ENCODE measurements around the gene RAB7B. TPM values are rescaled to one million over a fixed set of nuclear protein-coding genes. Genes with fewer than 3 reads are reported as not detected.

The RAB7B gene
- total RNA-seq, 1 donor from 2014 or later: 6.0 TPM

DNA sequence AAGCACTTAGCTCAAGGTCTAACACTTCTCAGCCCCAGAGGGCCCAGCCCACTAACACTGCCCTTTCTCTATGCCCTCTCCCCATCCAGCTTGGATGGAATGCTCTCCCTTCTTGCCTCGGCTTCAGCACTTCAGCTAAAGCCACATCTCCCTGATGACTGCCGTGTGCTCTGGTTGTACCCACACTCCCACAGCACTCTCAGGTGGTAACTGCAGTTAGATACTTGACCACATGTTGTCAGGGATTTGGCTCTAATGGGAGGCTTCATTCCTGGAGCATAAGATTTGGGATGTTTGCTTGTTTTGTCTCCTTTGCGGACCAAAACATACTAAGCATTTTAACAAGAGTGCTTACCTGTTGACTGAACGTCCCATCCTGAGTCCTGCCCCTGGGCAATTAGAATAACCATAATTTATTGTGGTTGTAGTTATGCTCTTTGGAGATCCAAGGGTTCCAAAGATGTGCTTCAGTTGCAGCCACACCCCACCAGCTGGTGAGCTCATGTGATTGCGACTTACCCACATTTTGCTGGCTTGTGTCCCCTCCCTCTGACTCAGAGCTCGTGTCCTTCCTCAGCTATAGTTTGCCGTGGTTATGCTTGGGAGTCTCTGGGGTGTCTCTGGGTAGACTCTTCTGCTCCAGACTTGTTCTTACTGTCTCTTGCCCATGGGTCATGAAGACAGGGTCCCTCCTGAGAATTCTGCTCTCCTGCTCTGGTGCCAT, 52.2 kb downstream of the RAB7B start:
- DNase-seq (ENCODE audit: low spot score): no peak

DNA sequence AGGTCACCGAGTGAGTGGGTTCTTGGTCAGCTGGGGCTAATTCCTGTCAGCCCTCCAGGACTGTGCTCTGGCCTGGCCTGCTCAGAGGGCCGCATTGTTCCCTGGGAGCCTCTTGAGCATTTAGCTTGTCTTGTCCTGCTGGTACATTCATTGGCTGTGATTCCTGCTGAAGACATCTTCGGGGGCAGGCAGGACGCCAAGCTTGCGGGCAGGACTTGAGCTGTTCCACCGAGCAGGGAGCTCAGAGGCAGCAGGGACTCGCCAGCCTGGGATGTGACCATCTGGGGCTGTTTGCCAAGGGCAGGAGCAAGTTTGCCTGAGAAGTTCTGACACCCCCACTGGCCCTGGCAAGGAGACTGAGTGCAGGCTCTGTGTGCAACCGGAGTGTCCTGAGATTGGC, 52.9 kb downstream of the RAB7B start:
- no peak for DNase-seq (ENCODE audit: low spot score)

DNA sequence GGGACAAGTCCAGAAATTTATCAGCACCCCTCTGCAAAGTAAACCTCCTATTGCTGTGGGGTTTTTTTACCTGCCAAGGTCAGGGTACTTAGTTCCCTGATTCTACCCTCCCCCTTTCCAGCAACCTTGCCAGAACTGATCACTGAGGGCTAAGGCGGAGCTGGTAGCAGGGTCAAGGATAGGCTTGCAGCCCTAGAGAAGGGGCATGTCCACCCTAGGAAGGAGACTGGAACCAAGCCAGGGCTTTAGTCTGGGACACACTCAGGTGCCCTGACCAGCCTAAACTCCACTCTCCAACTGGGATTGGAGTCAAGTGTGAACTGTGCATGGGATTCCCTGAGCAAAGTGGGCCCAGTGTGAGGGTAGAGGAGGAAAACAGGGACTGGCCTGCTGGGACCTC, 53.4 kb downstream of the RAB7B start:
- no peak for DNase-seq (ENCODE audit: low spot score)

DNA sequence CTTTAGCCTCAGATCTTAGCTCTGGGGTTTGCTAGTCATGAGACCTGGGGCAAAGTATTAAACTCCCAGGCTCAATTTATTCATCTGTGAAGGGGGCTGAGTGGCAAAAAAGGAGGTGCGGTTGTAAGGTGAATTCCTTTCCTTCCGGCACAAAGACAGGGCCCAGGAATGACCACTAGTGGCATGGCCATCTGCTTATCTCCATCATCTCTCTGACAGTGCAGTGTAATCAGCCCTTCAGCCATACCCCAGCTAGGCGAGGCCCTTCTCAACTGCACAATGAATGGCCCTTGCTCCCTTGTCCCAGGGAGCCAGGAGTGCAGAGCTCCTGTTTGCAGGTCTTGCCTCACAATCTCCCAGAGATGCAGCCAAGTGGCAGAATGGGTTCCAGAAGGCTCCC, 54.3 kb downstream of the RAB7B start:
- no peak for DNase-seq (ENCODE audit: low spot score)

DNA sequence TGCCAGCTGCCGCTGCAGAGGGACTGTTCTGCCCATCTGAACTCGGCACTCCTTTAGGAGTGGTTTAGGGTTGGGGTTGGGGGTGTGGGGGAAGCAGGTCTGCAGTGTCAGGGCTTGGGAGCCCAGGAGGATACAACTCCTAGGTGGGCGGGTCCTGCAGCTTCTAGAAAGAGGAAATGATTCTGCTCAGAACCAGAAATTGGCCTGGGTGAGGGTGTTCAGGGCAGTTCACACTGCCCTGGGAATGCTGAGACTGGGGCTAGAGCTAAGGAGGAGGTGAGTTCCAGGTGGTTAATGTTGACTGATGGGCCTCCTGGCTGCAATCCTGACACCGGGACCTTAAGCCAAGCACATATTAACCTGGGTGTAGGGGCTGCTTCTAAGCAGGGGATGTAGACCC, 55.2 kb downstream of the RAB7B start:
- no peak for DNase-seq (ENCODE audit: low spot score)

DNA sequence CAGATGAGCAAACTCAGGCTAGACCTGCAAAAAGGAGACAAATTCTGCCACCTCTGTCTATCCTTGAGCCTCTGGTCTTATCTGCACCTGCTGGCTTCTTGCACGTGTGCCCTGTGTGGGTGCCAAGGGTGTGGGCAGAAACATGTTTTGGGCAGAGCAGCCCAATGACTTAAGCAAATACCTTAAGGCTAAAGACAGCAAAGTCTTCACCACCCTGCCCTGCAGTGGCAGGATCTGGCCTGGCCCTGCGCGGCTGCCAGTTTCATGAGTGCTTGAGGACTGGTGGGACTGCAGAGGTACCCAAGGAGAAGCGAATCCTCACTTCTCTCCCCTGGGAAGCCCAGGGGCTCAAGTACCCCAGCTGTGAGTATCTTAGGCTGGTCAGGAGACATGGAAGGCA, 56.2 kb downstream of the RAB7B start:
- no peak for DNase-seq (ENCODE audit: low spot score)

DNA sequence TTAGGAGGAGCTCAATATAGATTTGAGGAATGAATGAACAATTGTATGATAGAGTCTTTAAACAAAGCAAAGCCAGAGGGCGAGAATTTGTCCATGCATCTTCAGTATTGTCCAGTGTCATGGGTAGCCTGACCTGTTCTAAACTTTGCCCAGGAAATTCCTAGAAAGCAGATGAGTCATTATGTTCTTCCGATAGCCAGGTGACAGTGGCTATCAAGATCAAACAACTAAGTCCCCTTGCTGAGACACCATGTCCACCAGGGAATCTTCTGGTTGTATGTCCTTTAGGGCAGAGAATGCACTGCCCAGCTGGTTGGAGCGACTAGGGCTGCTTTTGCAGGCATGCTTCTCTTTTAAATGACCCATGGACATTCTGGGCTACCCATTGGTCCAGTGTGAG, 58.1 kb downstream of the RAB7B start:
- DNase-seq (ENCODE audit: low spot score): no peak

DNA sequence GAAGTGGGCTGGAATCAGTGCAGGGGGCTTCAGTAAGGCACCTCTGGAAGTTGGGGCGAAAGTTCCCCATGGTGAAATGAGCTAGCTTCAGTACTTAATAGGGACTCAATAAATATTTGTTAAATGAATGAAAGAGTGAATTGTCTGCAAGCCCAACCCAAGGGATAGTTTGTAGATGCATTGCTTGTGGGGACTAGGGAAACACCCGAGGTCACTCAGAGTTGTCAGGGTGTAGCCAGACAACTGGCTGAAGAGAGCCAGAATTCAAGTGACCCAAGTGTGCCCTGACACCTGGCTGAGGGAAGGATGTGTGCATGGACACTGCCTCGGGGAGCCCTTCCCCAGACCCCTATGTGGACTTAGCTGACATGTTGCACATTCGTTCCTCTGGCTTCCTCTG, 58.7 kb downstream of the RAB7B start:
- DNase-seq (ENCODE audit: low spot score): no peak

DNA sequence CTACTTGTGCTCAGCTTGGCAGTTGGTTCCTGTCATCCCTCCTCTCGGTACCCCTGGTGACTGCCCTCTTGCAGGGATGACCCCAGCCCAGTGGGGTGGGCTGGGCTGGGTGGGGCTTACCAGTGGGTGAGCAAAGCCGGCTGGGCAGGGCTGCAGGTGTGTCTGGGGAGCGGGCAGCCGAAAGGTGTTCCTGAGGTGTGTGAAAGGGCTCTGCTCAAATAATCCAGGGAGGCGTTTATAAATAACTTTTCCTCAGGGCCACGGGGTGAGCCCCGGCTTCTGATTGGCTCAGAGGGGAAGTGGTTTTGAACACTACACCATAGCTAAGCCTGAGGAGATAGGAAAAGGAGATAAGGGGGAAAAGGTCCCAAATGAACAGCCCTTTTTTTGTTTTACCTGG, 60.0 kb downstream of the RAB7B start, which contains the start of gene SLC26A9:
Gene SLC26A9, minus strand, starts transcription at position 212 of the 400 bp plus-strand sequence. CDS start 7,636 bp downstream, outside the sequence.
- no peak for DNase-seq (ENCODE audit: low spot score)

DNA sequence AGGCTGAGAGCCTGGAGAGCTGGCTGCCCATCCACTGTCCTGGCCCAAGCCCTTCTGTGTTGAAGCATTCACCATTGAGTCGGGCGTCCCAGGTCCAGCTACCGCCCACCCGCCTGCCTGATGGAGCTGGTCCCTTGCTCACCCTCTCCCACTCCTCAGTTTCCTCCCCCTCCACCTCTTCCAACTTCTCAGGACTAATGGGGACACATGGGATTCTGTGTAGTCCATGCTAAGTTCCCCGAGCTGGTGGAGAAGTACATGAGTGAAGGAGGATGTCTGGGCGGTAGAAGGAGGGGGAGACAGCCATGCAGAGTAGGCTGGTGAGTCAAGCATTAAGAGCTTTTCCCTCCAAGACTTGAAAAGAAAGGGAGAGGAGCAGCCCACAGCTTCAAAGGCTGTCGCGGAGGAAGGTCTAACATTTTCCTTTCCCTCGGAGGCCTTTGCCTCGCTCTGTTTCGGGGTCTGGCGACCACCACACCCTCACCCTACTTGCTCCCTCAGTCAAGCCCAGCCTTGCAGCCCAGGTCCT, 60.5 kb downstream of the RAB7B start:
- DNase-seq (ENCODE audit: low spot score): no peak

DNA sequence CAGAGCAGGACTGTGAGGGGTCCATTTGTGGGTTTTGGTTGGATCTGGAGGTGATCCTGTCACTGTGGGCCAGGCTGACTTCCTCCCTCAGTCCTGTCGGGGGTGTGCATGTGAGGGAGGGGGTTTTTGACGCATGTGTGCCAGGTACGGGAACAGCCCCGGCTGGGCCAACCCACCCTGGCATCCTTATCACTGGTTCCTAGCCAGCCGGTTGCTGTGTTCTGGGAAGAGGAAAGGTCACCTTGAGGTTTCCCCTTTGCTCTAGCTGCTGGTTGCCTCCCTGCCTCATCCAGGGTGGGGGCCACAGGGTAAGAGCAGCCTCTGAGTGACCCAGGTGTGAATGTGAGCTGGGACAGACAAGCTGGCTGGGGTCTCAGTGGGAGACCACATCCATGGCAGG, 62.5 kb downstream of the RAB7B start:
- no peak for DNase-seq (ENCODE audit: low spot score)

DNA sequence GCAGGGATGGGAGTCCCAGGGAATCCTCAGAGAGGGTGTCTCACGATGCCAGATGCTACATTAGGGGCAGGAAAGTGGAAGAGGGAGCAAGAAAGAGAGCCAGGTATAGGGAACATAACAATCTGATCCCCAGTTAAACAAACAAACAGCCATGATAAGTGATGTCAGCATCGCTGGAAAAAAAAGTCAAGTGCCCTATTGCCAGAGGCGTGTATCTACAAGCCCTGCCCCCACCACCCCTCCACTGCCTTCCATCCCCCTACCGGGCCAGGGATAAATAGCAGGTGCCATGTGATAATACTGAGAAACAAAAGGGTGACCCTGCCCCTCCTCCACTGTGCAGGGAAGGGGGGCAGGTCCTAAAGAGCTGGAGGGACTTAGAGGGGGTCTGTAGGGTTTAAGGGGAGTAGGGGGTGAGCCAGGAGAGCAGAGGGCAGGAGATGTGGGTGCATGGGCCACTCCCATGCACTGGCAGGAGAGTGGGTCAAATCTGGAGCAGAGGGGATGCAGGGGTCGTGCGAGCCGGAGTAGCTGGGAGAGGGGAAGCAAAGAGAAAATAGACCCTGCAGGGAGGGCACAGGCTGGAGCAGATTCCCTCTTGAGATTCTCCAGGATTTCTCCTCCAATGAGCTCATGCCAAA, 63.4 kb downstream of the RAB7B start:
- no peak for DNase-seq (ENCODE audit: low spot score)

DNA sequence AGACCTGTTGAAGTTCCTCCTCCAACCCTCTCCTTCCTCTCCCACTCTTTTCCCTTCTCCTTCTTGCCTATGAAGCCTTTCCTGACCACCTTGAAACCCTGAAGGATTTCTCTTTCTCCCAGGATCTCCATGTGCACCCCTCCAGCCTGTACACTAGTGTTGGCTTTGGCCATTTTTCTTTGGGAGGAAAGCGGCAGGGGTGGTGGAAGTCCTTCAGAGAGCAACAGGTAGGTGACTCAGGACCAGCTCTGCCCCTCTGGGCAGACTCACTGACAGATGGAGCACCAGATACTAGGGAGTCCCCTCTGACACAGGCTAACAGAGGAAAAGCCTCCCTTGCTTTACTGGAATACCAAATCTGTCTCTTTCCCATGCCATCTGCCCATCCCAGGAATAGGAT, 64.5 kb downstream of the RAB7B start:
- DNase-seq (ENCODE audit: low spot score): no peak

DNA sequence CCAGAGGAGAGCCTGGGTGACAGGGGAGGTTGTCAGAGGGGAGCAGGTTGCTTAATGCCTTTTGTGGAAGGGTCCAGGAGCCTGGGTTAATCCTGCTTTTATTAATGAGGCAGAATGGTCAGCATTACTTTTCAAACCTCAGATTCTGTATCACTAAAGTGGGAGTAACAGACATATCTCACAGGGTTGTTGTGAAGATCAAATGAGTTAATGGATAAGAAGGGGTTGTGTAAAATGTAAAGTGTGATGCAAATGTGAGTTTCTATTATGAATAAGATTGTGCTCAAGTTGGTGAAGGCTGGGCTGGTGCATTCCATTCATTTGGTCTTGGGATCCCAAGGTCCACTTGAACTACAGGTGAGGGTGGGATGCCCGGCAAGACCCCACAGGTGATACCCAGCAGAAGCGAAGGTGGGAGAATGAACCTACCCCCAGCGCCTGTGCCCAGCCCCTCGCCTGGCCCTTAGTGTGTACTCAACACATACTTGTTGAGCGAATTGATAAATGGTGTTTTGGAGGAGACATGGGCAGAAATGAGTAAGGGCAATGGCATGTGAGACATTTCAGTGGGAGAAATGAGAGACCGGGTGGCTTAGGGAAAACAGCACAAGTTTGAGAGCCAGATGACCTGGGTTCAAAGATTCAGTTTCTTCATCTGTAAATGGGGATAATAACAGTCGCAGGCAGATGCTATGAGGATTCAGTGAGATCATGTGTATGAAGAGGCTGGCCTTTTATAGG, 66.2 kb downstream of the RAB7B start:
- DNase-seq (ENCODE audit: low spot score): no peak

DNA sequence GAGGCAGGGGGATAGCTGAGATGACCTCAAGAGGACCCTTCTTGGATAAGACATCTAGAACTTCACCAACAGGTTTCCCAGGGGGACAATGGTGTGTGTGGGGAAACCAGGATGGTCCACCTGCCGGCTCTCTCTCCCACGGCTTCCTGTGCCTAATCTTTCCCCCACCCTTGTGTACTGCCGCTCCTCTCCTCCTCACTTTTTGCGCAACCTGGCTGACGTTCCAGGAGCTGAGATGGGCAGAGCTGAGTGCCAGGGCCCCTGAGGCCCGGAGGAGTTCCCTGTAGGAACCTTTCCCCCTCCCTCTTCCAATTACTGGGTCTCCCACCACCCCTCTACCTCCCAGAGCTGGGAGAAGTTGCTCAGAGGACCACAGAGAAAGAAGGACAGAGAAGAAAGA, 66.9 kb downstream of the RAB7B start:
- DNase-seq (ENCODE audit: low spot score): no peak

DNA sequence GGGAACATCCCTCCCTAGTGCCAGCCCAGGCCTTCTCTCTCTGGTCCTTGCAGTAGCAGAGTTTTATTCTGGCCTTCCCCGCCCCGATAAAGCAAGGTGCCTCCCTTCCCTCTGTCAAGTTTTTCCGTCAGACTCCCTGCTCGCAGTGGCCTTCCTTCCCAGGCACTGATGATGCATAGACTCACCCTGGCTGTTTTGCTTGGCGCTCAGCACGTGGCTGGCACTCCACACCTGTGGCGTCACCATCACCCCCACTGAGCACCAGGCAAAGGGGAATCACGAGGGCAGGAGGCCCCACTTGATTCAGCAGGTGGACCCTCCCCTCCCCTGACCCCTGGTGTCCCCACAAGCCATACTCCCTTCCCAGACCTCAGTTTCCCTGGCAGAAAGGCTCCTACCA, 67.3 kb downstream of the RAB7B start:
- no peak for DNase-seq (ENCODE audit: low spot score)

DNA sequence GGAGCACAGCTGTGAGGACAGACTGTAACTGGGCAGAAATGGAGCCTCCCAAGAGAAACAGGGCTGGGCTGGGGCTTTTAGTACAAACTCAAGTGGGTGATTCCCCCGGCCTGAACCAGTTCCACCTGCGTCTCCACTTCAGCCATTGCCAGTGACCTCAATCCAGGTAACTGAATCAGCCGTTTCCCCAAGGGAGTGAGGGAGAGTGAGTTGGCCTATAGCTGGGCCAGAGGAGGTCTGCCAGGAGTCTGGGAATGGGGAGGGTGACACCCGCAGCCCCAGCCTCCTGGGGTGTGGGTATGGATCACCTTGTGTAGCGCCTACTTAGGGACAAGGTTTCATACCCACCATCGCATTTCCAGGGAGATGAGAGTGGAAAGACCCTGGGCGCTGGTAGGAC, 68.4 kb downstream of the RAB7B start:
- no peak for DNase-seq (ENCODE audit: low spot score)

DNA sequence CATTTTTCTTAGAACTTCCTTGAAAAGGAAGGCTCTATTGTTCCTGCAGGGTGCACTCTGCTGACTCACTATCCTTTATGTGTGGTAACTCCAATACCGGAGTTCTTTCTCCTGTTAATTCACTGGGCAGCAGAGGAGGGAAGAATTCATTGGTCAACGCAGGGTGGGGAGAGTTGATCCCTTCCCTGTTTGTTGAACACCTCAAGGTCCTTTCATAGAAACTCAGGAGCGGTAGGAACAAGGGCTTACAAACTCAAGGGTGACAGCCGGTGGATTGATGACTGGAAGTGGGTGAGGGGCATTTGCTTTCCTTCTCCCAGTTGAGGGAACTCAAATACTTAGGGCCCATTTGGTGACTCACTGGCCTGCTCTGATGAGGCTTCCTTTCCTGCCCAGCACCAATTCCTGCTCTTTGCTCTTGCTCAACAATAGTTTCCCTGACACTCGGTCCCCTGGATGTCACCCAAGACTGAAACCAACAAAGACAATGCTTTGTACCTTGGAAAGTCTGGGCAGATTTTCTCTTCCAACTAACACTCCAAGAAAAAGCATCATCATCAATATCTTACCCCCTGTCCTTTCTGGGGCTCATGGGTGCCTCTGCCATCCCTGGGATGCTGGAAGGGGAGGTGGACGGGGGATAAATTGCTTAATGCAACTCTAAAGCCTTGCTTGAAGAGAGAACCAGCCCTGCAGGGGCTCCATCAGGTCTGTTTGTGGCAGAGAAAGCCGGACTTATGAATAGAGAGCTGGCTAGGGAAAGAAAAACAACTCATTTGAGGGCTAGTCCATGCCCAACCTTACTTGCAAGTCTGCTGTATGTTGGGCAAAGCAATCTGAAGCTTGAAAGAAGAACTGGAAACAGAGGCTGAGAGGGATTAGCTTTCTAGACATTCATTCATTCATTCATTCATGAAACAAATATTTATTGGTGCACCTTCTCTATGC, 69.2 kb downstream of the RAB7B start:
- no peak for DNase-seq (ENCODE audit: low spot score)

DNA sequence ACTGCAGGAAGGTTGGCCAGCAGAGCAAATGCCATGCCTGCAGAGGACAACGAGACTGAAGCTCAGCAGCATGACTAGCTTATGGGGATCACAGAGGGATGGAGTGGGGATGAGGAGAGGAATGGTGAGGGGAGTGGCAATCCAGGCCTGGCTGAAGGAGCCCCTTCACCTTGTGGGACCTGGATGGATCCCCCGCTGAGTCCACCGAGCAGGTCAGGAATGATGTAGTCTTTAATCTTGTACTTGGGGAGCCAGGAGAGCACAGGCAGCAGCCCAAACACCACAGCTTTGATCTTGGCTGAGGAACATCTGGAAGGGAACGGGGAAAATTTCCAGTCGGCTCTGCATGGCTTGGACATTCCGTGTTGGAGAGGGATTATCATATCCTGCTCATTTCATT, 70.4 kb downstream of the RAB7B start:
- no peak for DNase-seq (ENCODE audit: low spot score)

DNA sequence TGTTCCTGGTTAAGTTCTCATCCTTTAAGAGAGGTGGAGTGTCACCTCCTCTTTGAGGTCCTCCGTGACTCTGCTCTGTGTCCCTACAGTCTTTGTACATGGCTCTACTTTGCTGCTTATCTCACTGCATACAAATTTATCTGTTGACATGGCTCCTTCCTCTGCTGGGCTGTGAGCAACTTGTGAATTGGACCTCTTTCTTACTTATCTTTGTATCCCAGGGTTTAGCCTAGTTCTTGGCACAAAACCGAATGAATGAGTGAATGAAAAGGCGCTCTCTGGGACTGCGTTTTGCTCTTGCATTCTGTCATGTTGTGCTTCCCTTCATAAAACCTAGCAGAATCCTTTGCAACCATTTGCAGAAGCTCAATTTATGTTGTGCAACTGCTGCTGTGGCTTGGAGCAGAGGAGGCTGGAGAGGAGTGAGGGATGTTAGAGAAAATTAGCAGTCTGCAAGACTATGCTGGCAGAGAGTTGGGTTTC, 72.4 kb downstream of the RAB7B start:
- DNase-seq (ENCODE audit: low spot score): no peak

DNA sequence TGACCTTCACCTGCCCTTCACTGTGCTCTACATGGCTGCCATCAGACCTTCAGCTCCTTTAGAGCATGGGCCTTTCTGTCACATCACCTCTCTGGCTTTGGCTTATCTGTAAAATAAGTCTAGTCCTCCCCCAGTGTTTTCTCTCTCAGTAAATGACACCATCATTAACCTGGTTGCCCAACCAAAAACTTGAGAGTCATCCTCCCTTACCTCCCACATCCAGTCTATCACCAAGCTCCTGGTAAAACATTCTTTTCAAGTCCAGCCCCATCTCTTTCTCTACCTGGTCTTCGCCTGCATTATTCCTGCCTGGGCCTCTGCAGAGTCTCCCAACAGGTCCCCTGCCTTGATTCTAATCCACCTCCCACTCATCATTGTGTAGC, 73.0 kb downstream of the RAB7B start:
- DNase-seq (ENCODE audit: low spot score): no peak
